T-cell (primary cell): ENCODE measurements around the gene UBE2L5. TPM values are rescaled to one million over a fixed set of nuclear protein-coding genes. Genes with fewer than 3 reads are reported as not detected.

ENCODE experiments used
- ATAC-seq, 4 experiments: fragments of 200-7000 bp in 3 of 4; fragments of 150-1000 bp in 1 of 4; cut with Tn5 transposase; replicated peaks in 1 of 4; 1 replicate in 3 of 4; 2 replicates in 1 of 4; pipeline ENCODE4 v1.10.0; 2021; ENCODE audit warnings: moderate library complexity in 3 of 4, mild to moderate bottlenecking in 2 of 4, moderate number of reproducible peaks in 1 of 4
- CTCF ChIA-PET, 2 donors: fragments of 300-600 bp; sonication (Branson Sonifier 250); formaldehyde crosslinking; loops; one replicate each; lab custom pipeline; 2022; ENCODE audit warnings: antibody characterized with exemption in 2 of 2; lab: Charles Lee
- POLR2A ChIA-PET, 2 donors: fragments of 300-600 bp; sonication (Branson Sonifier 250); formaldehyde crosslinking; loops; one replicate each; lab custom pipeline; 2022; ENCODE audit warnings: antibody characterized with exemption in 2 of 2; lab: Charles Lee
- DNase-seq, 35 experiments: peaks; one replicate each; pipeline versions ENCODE4 v3.0.0 to v3.0.0-alpha.2; 2013 to 2023
- H3K27ac ChIP-seq: one replicate; pipeline ENCODE4 v1.5.1; 2013; ENCODE audit warnings: low read length
- H3K27me3 ChIP-seq, 2 experiments: replicated peaks in 1 of 2; 1 replicate in 1 of 2; 2 replicates in 1 of 2; pipeline versions ENCODE4 v1.6.1 to v1.7.0; 2013; ENCODE audit warnings: low read length in 1 of 2, mixed read lengths in 1 of 2; ENCODE audit not compliant: control insufficient read depth in 2 of 2, insufficient read depth in 2 of 2; ENCODE audit errors: extremely low read depth in 1 of 2
- H3K36me3 ChIP-seq, 2 donors: 1 replicate in 1 of 2; 2 replicates in 1 of 2; pipeline versions ENCODE4 v1.6.1 to v1.7.0; 2013; ENCODE audit warnings: low read length in 1 of 2; ENCODE audit not compliant: control insufficient read depth in 2 of 2, insufficient read depth in 1 of 2; ENCODE audit errors: extremely low read depth in 1 of 2
- H3K4me1 ChIP-seq, 2 experiments: 1 replicate in 1 of 2; 2 replicates in 1 of 2; pipeline versions ENCODE4 v1.6.1 to v1.7.0; 2013; ENCODE audit warnings: low read length in 2 of 2, mixed read lengths in 1 of 2; ENCODE audit not compliant: insufficient read depth in 2 of 2, control insufficient read depth in 1 of 2; ENCODE audit errors: extremely low read depth in 1 of 2
- H3K4me3 ChIP-seq, 2 donors: 1 replicate in 1 of 2; 2 replicates in 1 of 2; pipeline versions ENCODE4 v1.5.1 to v1.7.0; 2013; ENCODE audit warnings: mild to moderate bottlenecking in 2 of 2, low read length in 1 of 2, moderate library complexity in 1 of 2; ENCODE audit not compliant: control insufficient read depth in 1 of 2; ENCODE audit errors: extremely low read depth in 1 of 2
- H3K9me3 ChIP-seq: 2 replicates; pipeline ENCODE4 v1.7.0; 2013
- H3K27ac Mint-ChIP-seq, 2 donors: one replicate each; pipeline ENCODE4 v1.8.0; 2020 to 2021; ENCODE audit warnings: mild to moderate bottlenecking in 2 of 2, mixed read lengths in 2 of 2
- H3K27me3 Mint-ChIP-seq, 2 donors: one replicate each; pipeline ENCODE4 v1.8.0; 2021 to 2022; ENCODE audit warnings: mixed read lengths in 2 of 2
- H3K36me3 Mint-ChIP-seq: one replicate; pipeline ENCODE4 v1.8.0; 2021; ENCODE audit warnings: mixed read lengths
- H3K4me1 Mint-ChIP-seq, 3 donors: one replicate each; pipeline ENCODE4 v1.8.0; 2020 to 2022; ENCODE audit warnings: mixed read lengths in 3 of 3, mild to moderate bottlenecking in 1 of 3
- H3K4me3 Mint-ChIP-seq, 3 donors: one replicate each; pipeline ENCODE4 v1.8.0; 2020 to 2022; ENCODE audit warnings: mild to moderate bottlenecking in 3 of 3, mixed read lengths in 3 of 3, moderate library complexity in 3 of 3
- H3K9me3 Mint-ChIP-seq, 3 donors: one replicate each; pipeline ENCODE4 v1.8.0; 2020 to 2022; ENCODE audit warnings: mixed read lengths in 3 of 3
- WGBS: methylation state at CpG from one replicate; pipeline ENCODE4 v1.1.5; 2013; ENCODE audit warnings: missing lambda C conversion rate; ENCODE audit not compliant: insufficient coverage; 5-methylcytosine and 5-hydroxymethylcytosine counted together
- total RNA-seq, 35 experiments: library from RNA in 6 of 35; stranded (reverse) in 6 of 35; fragments of 120-200 nt in 1 of 35; gene quantifications; one replicate each; pipeline versions ENCODE4 v1.2.1 to v1.2.4 and lab custom pipeline; 2013 to 2026

UBE2L5 gene
- total RNA-seq, 5 donors from 2014 or later (not counting 1 experiment from before 2014, with no cell fraction given): 0.33 TPM; not detected in 4

DNA sequence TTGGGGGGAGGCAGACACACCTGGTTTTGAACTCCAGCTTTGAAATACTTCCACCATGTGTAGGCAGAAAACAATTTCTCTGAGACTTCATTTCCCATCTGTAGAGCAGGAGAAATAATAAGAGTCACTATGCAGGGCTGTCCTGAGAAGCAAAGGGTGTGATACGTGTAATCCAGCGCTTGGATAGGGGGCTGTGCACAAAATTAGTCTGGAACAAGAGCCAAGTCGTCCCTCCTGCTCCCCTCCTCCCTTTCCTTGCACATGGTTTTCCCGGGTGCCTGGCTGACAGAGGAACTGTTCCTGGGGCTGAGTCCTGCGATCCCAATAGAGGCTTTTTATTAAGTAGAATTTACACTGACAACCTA is 29.6 kb upstream of the UBE2L5 start:
- Histone ChIP-seq H3K27me3 (no peaks in the 10 kb centered on the region), H3K36me3 (no peaks in the 10 kb centered on the region), H3K9me3 (no peaks in the 10 kb centered on the region), H3K4me1 (peaks cover 39 to 45% of the 10 kb centered on the region in 2 experiments), H3K4me3 (no peak overlapping the region), H3K27ac (no peak overlapping the region)
- H3K36me3 Mint-ChIP-seq: no peaks in the 10 kb centered on the region
- ATAC-seq (no peak), DNase-seq (no peak)
- no peaks in the 10 kb centered on the region for H3K9me3 Mint-ChIP-seq
- POLR2A ChIA-PET: interaction anchor here in 1 of 2 donors (0.6 kb wide), 1 partner anchor 17 kb away, joined by 4 read pairs; no protein-coding TSS in a partner anchor
- CTCF ChIA-PET: interaction anchor here (0.5 to 1.3 kb wide), 3 partner anchors 11 to 130 kb away, joined by 4 to 7 read pairs (median 5); no protein-coding TSS in a partner anchor
- WGBS: 90% methylated on average over 2 of the region's 5 CpGs
- peaks cover 63 to 83% (median 67%) of the 10 kb centered on the region in 3 donors for H3K4me1 Mint-ChIP-seq
- H3K27me3 Mint-ChIP-seq: no peaks in the 10 kb centered on the region
- peak overlapping the region; percentile 50 to 92 for H3K27ac Mint-ChIP-seq
- peak overlapping the region in 1 of 3 donors; percentile 35 for H3K4me3 Mint-ChIP-seq

DNA sequence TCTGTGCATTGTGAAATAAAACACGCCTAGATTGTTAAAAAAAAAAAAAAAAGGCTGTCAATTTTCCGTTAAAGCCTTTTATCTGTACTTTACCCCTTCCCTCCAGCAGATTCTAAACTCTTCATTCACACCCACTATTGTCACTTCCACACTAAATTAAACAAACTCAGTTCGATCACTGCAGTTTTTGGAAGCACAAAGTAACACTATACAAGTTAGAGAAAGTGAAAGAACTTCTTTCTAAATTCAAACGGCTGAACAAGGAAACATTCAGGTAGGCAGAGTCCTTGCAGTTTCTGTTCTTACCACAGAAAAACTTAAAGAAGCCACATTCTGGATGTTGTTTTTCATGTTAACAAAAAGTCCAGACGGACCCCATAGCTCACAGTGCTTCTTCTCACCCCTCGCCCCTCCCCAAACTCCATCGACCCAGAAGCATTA is 27.5 kb upstream of the UBE2L5 start:
- Mint-ChIP-seq H3K27ac (peak overlapping the region; percentile 92 to 97), H3K36me3 (no peaks in the 10 kb centered on the region)
- peak; percentile 81 to 85 (median 84) for ATAC-seq

DNA sequence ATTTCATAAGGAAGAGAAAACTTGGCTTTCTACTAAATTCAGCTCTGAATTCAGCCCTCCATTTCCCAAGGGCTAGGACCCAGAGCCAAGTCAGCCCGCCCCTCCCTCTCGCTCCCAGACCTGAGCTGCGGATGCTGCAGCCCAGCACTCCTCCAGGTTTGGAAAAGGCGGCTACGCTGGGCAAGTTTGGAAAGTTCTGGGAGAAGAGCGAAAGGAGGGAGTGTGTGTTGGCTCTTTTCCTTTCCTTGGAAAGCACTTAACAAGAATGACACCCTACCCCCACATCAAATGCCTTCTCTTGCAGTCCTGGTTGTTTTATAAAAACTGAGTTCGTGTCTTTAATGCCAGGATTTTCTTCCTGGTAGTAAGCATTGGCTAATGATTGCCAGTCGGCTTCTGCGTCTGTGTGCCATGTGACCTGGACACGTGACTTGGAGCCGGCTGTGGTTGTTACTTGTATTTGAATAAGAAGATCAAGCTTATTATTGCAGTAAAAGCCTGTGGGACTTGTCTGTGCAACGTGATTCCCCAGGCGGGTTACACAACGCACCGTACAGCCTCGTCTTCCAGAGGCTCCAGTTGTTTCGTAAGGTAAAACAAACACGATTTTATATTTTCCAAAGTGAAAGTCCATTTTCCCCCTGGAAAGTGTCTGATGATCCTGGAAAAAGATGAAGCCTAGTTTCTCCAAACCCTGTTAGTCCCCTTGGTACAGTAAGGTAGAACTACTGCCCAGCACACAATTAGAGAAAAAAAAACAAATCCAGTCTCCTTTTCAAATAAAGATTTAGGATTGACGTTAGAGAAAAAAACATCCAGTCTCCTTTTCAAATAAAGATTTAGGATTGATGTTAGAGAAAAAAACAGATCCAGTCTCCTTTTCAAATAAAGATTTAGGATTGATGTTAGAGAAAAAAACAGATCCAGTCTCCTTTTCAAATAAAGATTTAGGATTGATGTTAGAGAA is 26.8 kb upstream of the UBE2L5 start:
- no peaks in the 10 kb centered on the region for H3K9me3 ChIP-seq
- no peaks in the 10 kb centered on the region for H3K9me3 Mint-ChIP-seq
- H3K4me1 ChIP-seq: peaks cover 21 to 23% of the 10 kb centered on the region in 2 experiments
- peak overlapping the region; percentile 79 to 85 for H3K4me3 ChIP-seq
- peak; percentile 62 to 79 (median 78) for ATAC-seq
- H3K27me3 Mint-ChIP-seq: no peaks in the 10 kb centered on the region
- DNase-seq: peak; percentile 35 to 87 (median 76)
- H3K27me3 ChIP-seq: no peaks in the 10 kb centered on the region
- no peaks in the 10 kb centered on the region for H3K36me3 Mint-ChIP-seq
- H3K36me3 ChIP-seq: no peaks in the 10 kb centered on the region
- WGBS: 7% methylated on average over 9 of the region's 19 CpGs
- ChIA-PET POLR2A (interaction anchor here (0.5 to 2.2 kb wide), 7 partner anchors 17 to 278 kb away, joined by 3 to 8 read pairs (median 4); no protein-coding TSS in a partner anchor), CTCF (interaction anchor here (0.5 to 2.7 kb wide), 11 partner anchors 10 to 407 kb away, joined by 3 to 13 read pairs (median 4); no protein-coding TSS in a partner anchor)
- peak overlapping the region; percentile 96 for H3K27ac ChIP-seq
- H3K4me3 Mint-ChIP-seq: peak overlapping the region; percentile 73 to 88 (median 85)
- peaks cover 44 to 59% (median 46%) of the 10 kb centered on the region in 3 donors for H3K4me1 Mint-ChIP-seq
- H3K27ac Mint-ChIP-seq: peak overlapping the region; percentile 92 to 97

More for the DNA sequence above, 27.5 kb upstream of the UBE2L5 start:
- Mint-ChIP-seq H3K4me3 (peak overlapping the region; percentile 73 to 88 (median 85)), H3K4me1 (peaks cover 46 to 64% (median 48%) of the 10 kb centered on the region in 3 donors), H3K9me3 (no peaks in the 10 kb centered on the region), H3K27me3 (no peaks in the 10 kb centered on the region)
- Histone ChIP-seq H3K9me3 (no peaks in the 10 kb centered on the region), H3K27me3 (no peaks in the 10 kb centered on the region), H3K36me3 (no peaks in the 10 kb centered on the region), H3K27ac (peak overlapping the region; percentile 96), H3K4me1 (peaks cover 23 to 26% of the 10 kb centered on the region in 2 experiments), H3K4me3 (peak overlapping the region; percentile 79 to 85)
- peak in 5 of 35 experiments; percentile 18 to 65 (median 28) for DNase-seq
- WGBS: 0% methylated on average over 4 of the region's 7 CpGs
- CTCF ChIA-PET: interaction anchor here (0.5 to 2.7 kb wide), 9 partner anchors 9 to 408 kb away, joined by 3 to 13 read pairs (median 4); no protein-coding TSS in a partner anchor
- POLR2A ChIA-PET: interaction anchor here (0.5 to 2.2 kb wide), 7 partner anchors 11 to 213 kb away, joined by 3 to 8 read pairs (median 4); no protein-coding TSS in a partner anchor

DNA sequence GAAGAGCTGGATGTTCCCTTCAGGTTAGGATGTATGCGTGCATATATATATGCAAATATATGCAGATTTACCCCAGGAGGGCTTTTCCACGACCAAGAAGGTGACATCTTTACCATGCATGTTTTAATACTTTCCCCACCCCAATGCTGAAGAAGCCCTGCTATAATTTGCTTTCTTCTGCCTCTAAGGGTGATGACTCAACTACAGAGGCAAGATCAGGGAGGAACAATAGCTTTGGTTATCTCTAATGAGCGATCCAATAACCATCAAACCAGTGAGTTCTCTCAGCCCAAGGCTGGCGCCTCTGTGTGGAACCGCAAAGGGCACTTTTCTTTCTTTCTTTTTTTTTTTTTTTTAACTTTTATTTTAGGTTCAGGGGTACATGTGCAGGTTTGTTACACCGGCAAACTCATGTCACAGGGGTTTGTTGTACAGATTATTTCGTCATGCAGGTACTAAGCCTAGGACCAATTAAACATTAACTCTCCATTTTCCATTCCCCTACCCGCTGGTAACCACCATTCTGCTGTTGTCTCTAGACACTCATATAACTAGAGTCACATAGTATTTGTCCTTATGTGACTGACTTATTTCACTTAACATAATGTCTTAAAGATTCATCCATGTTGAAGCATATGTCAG is 25.7 kb upstream of the UBE2L5 start:
- Histone ChIP-seq H3K27me3 (no peaks in the 10 kb centered on the region), H3K4me3 (no peak overlapping the region), H3K4me1 (peaks cover 21 to 23% of the 10 kb centered on the region in 2 experiments), H3K9me3 (no peaks in the 10 kb centered on the region), H3K36me3 (no peaks in the 10 kb centered on the region), H3K27ac (no peak overlapping the region)
- Mint-ChIP-seq H3K27ac (peak overlapping the region in 1 of 2 donors; percentile 39), H3K9me3 (no peaks in the 10 kb centered on the region), H3K36me3 (no peaks in the 10 kb centered on the region), H3K4me1 (peaks cover 43 to 55% (median 44%) of the 10 kb centered on the region in 3 donors), H3K4me3 (peak overlapping the region in 2 of 3 donors; percentile 26 to 73), H3K27me3 (no peaks in the 10 kb centered on the region)
- POLR2A ChIA-PET: interaction anchor here in 1 of 2 donors (1.1 to 2.2 kb wide), 2 partner anchors 24 to 276 kb away, joined by 5 to 8 read pairs; no protein-coding TSS in a partner anchor
- DNase-seq (peak in 1 of 35 experiments; percentile 43), ATAC-seq (peak in 1 of 4 experiments; percentile 22)
- CTCF ChIA-PET: interaction anchor here (0.5 to 1.2 kb wide), 4 partner anchors 16 to 26 kb away, joined by 3 to 4 read pairs (median 3); partner anchors contain the start of gene UBE2L5 (in 1 of the 2)
- WGBS: 83% methylated on average over 2 of the region's 8 CpGs

DNA sequence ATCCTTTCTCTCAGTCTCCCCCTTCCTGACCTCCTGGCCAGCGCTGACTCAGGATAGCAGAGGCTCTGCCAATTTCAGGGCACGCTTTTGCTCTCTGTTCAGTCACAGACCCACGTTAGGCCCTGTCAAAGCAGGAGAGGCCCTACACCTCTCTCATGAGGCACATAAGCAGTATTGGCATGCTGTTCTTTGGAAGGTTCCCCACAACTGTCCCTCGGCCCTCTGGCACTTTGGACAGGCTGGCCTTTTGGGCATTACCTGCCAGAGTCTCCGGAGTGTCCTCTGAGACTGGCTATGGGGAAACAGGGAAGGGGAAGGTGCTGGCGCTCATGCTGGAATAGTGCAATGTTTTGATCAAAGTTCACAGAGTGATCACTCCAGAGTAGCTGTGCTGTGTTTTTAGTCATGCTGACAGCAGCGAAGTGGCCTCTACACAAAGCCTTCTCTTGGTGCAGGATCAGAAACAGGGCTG is 23.7 kb upstream of the UBE2L5 start:
- no peaks in the 10 kb centered on the region for H3K9me3 Mint-ChIP-seq

More for the DNA sequence above, 23.7 kb upstream of the UBE2L5 start:
- Histone ChIP-seq H3K4me1 (peaks cover 14 to 16% of the 10 kb centered on the region in 2 experiments), H3K27me3 (no peaks in the 10 kb centered on the region), H3K36me3 (no peaks in the 10 kb centered on the region), H3K27ac (no peak overlapping the region), H3K4me3 (no peak overlapping the region), H3K9me3 (no peaks in the 10 kb centered on the region)
- ATAC-seq (no peak), DNase-seq (no peak)
- ChIA-PET CTCF (interaction anchor here in 1 of 2 donors (0.6 kb wide), 2 partner anchors 13 to 57 kb away, joined by 3 to 4 read pairs; no protein-coding TSS in a partner anchor), POLR2A (no interaction called here)
- Mint-ChIP-seq H3K4me1 (peaks cover 24 to 35% (median 26%) of the 10 kb centered on the region in 3 donors), H3K27me3 (no peaks in the 10 kb centered on the region), H3K27ac (peak overlapping the region in 1 of 2 donors; percentile 77), H3K36me3 (no peaks in the 10 kb centered on the region), H3K4me3 (no peak overlapping the region)
- WGBS: 83% methylated on average over 7 of the region's 7 CpGs
